ENCODE data around the gene ARL17B.
"Not testable (repeated sequence)": the region's sequence is repeated elsewhere in the genome, so short reads cannot be mapped to it uniquely, and the experiment has no call there.

ARL17B gene

DNA sequence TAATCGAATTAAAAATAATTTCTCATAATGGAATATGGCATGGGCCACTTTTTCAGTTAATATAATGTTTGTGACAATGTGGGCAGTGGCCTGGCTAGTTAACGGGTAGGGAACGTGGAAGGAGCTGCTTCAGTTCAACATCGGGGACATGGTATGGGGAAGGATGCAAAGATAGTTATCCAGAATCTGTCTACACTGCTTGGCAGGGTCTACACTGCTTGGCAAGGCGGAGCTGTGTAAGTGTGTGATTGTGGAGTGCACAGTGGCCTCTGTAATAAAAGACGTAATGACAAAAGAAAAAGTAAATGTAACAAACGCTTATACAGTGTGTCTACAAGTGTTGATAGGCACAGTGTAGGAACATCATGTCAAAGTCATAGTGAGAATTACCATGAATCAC lies 74.0 kb downstream of the ARL17B start:
- DNase-seq, result not testable (repeated sequence)

DNA sequence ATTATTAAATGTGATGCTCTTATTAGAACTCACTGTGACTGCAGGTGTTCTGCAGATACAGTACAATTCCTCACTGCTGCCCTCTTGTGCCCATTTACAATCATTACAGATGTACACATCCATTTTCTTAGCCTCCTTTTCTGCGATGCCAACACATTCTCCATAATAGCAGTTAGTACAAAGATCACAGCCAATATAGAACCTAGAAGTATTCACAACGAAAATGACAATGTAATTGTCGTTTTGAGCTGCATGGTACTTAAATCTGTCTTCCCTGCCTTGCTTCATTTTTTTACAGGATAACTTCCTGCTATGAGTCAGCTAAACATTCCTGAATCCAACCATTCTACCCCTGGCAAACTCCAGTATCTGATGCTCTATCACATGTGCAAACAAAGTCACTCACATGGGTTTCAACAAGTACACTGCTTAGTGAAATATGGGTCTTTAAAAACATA lies 74.8 kb downstream of the ARL17B start:
- not testable (repeated sequence) for DNase-seq

DNA sequence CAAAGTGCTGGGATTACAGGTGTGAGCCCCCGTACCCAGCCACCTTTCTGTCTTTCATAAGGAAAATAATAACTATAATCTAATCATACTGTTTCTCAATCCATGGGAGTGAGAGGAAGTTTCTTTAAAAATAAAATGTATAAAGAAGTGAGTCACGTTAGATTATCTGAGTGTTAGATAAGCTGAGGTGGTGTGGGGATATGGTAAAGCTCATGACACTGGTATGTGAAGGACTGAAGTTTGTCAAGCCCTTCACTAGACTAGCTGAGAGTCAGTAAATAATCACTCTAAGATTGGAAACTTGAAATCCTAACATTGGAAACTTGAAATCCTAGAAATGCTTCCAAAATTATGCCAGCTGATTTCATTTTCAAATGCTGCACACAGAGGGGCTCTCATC lies 76.1 kb downstream of the ARL17B start:
- not testable (repeated sequence) for DNase-seq

DNA sequence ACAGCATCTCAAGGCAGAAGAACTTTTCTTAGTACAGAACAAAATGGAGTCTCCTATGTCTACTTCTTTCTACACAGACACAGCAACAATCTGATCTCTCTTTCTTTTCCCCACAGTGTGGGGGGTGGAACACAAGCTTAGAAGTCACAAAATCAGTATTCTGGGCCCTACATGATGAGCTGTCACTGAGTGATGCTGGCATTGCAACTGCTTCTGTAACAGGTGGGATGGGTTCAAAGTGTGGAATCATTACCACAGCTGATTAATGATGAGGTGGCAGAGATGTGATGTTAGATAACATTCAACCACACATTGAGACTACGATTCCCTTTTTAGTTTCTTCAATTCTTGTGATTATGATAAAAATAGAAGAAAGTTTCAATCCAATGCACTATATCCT lies 77.1 kb downstream of the ARL17B start:
- DNase-seq, result not testable (repeated sequence)

DNA sequence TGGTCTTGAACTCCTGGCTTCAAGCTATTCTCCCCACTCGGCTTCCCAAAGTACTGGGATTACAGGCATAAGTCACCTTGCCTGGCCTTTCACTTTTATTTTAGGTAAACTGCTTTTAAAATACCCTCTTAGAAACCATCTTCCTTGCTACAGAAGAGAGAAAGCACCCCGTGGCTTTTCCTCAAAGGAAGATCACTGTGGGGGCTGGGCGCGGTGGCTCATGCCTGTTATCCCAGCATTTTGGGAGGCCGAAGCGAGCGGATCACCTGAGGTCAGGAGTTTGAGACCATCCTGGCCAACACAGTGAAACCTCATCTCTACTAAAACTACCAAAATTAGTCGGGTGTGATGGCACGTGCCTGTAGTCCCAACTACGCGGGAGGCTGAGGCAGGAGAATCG lies 78.9 kb downstream of the ARL17B start:
- DNase-seq, result not testable (repeated sequence)

DNA sequence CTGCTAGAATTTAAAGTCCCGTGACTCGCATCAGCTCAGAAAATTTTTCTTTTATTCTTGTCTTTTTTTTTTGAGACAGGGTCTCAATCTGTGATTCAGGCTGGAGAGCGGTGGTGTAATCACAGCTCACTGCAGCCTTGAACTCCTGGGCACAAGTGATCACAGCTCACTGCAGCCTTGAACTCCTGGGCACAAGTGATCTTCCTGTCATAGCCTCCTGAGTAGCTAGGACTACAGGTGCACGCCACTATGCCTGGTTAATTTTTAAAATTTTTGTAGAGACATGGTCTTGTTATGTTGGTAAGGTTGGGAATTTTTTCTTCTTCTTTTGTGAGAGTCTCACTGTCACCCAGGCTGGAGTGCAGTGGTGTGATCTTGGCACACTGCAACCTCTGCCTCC lies 80.2 kb downstream of the ARL17B start:
- not testable (repeated sequence) for DNase-seq

DNA sequence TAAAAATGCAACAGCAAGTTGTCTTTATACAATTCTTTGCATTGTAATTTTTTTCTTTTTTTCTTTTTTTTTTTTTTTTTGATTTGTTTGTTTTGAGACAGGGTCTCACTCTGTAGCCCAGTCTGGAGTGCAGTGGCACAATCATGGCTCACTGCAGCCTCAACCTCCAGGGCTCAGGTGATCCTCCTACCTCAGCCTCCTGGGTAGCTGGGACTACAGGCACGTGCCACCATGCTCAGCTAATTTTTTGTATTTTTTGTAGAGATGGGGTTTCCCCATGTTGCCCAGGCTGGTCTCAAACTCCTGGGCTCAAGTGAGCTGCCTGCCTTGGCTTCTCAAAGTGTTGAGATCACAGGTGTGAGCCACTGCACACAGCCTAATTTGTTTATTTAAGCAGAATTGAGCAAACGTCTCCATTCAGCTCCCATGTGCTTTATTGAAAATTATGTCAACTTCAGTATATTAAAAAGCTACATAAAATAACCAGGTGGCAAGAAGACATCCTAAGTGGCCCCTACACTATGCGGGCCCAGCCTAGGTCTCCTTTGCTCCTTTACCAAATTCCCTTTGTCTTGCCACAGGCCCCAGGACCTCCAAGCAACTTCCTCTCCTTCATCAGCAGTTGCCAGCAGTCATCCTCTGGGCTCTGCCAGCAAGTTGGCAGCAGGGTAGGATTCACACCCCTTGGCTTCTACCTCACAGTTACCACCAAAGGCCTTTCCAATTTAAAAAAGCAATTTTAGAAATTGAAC lies 84.7 kb downstream of the ARL17B start:
- not testable (repeated sequence) for DNase-seq

DNA sequence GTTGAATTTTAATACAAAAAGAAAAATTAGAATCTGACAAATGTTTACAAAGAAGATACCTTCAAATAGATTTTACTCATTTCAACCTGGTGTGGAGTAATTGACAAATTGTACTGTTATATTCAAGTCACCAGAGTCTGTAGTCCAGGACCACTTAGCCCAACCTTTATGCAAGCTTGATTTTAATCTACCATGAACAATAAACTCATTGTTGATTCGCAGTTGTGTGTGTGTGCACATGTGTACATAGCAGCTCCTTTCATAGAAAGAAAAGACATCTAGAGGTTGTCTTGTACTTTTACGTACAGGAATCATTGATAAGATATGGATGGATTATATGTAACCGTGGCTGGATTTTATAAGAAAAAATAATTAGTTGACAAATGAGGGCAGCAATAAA lies 87.3 kb downstream of the ARL17B start:
- no peak for DNase-seq

DNA sequence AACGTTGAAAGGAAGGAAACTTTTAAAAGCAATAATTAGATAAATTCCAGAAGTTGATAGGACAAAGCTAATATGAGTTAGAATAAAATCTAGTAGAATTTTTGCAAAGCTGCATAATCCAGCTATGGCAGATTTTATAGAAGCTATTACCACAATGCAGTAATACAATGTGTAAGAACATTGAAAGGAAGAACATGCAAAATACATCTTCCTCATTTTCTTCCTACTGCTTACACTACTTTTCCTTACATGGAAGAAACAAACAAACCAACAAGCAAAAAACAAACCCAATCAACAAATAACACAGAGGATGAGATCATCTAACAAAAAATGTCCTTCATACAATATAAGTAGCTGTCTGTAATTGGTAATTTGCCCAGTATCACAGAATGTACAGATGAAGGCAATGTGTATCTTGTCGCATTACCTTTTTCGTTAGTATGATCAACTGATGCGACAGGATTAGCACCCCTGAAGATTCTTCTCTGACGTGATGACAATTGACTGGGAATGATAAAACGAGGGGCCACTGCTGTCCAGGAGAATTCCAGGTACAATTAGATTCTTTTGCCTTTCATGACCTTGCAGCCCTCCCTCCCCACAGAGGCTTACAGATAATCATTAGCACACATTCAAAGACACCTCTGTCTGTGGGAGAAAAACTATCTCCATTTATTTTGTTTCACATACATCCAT lies 87.9 kb downstream of the ARL17B start:
- no peak for DNase-seq

DNA sequence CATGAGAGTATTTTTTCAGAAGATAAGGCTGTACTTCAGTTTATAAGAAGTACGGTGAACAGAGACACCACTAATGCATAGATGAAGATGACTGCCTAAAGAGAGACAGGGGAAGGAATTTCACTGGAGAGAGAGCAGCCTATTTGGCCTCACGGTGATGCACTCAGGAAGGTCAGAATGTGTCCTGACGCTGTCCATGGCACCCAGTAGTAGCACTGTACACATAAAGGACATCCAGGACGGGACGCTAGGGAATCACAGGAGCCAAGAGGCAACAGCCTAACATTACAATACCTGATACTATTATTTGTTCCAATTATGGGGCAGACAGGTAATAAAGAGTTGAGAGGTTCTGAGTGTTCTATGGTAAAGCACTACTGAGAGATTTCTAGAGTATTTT lies 91.5 kb downstream of the ARL17B start:
- no peak for DNase-seq

DNA sequence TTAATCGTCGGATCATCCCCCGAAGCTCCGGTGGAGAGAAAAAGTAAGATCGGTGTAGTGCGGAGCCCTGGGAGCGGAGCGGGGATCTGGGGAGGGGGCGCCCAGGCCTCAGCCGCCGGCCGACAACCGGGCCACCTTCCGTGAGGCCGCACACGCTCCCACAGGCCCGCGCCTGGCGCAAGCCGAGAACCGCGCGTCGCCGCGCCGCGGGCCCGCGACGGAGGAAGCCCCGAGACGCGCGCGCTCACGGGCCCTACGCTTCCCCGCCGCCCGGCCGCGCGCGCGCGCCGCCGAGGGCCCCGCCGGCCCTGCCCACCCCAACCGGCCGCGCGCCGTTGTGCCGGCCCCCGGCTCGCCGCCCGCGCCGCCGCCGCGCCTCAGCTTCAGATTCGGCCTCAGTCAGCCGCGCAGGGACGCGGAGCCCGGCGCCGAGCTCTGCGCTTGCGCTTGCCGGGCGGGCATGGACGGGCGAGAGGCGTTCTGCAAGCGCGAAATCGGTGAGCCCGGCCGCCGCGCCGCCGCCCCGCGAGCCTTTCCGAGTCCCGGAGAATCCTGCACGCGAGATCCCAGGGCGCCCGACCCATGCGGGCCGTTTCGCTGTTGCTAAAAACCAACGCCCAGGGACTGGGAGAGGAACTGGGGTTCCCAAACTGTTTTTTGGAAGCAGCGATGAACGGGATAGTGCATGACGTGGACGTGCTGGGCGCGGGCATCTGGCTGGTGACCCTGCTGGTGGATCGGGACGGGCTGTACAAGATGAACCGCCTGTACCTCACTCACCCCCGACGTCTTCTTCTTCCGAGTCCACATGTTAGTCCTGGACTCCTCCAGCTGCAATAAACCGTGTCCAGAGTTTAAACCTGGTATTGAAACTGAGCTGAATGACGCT lies 94.7 kb downstream of the ARL17B start:
- no peak for DNase-seq

DNA sequence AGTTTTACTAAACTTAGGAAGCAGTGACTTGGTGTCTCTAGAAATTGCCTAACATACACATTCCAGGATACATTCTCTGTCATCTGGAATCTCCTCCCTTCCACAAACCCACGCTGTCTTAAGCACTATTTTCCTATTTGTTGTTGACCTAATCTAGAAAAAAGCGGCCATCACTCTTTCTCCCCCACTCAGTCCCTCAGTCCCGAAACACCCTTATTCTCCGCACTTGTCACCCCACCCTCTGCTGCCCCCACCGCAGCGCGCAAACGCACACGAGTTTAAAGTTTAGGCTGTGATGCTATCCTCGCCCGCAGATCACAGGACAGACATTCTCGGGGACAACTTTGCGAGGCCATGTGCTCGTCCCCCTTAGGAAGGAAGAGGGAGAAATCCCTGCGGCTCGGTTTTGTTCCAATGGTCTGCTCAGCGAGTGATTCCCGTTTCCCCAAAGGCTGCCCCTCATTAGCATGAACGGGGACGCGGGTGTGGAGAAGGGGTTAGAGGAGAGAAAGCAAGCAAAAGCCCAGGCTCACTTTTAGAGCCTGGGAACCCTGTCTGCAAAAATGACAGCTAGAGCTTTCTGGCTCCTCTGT lies 95.4 kb downstream of the ARL17B start:
- not testable (repeated sequence) for DNase-seq

DNA sequence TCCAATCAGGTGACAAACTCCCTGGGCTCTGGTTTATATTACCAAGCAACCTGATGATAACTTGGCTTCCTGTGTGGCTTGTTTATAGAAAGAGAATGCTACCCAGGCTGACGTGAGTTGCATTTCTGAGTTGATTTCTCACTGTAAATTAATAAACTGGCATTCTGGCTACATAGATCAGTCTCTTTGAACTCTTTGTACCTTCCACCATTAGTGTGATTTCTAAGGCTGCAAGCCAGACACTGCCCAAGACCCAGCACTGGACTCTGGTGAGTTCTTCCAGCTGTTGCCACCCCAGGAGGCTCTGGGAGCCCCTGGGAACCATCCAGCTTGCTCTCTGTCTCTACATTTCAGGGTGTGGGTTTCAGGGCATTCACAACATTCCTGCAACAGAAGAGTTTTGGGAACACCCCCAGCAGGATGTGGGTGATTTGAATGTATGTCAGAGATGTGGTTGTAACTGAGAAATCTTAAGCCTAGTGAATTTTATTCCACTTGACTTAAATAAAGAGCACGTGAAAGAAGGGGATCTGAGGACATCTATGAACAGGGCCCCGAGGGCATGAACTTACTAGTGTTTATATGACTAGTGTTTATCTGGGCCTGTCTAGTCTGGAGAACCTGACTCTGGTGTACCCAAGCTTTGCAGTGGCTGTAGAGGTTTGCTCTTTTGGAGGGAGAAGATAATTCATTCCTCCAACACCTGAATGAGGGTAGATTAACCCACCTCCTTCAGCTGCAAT lies 96.9 kb downstream of the ARL17B start:
- no peak for DNase-seq

DNA sequence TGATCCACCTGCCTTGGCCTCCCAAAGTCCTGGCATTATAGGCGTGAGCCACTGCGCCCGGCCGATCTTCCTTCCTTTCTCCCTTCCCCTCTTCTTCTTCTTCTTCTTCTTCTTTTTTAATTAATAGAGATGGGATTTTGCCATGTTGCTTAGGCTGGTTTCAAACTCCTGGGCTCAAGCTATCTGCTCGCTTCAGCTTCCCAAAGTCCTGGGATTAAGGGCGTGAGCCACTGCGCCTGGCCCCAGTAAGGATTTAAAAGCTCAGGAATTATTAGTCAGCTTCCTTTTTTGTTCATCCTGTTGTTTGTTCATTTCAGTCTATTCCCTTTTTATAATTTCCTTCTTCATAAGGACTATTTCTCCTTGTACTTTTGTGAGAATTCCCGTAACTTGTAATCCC lies 99.3 kb downstream of the ARL17B start:
- no peak for DNase-seq

DNA sequence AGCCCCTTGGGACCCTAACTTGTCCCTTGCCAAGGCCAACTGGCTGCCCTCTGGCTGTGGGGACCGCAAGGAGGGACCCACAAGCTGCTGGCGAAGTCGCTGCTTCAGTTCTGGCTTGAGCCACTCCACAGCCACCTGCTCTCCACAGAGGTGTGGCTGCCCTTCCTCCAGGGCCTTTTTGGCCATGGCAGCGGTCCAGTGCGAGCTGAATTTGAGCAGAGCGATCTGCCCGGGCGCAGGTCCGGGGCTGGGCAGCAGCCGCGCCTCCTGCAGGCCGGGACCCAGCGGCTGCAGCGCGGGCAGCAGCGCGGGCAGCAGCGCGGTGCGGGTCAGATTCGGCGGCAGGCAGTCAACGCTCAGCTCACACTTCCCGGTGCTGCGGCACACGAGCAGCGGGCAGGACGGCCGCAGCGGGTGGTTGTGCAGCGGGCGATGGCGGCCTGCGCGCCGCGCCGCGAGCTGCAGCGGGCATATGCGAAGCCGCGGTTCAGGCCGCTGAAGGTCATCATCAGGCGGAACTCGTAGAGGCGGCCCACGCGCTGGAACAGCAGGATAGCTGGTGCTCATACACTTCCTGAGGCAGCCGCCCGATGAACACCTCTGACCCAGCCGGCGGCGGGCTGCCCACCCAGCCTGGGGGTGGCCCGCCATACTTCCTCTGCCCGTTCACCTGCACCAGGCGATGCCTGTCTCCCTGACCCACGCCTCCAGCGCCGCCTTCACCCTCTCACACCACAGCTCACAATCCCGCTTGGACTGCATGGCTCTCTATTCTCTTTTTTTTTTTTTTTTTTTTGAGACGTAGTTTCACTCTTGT lies 101.5 kb downstream of the ARL17B start:
- DNase-seq, result not testable (repeated sequence)

DNA sequence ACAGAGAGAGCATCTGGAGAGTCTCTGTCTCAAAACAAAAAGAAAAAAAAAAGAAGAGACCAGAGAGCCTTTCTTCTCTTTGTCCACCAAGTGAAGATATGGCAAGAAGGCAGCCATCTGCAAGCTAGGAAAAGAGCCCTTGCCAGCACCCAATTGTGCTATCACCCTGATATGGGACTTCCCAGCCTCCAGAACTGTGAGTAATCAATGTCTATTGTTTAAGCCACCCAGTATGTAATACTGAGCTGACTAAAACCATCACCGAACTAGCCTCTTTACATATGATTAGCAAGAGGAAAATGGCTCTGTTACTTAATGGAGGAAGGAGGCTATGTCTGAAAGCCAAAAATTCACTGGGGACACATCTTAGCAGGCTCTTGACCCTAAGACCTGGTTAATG lies 105.2 kb downstream of the ARL17B start:
- not testable (repeated sequence) for DNase-seq

DNA sequence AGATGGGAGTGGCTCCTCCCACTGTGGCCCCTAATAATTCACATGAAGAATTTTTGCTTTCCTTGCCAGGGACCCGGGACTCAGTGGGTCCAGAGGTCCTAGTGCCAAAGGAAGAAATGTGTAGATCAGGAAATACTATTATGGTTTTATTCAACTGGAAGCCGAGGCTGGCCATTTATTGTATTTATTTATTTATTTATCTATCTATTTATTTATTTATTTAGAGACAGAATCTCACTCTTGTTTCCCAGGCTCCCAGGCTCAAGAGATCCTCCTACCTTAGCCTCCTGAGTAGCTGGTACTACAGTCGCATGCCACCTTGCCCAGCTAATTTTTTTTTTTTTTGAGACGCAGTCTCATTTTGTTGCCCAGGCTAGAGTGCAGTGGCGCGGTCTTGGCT lies 107.4 kb downstream of the ARL17B start:
- DNase-seq, result not testable (repeated sequence)

DNA sequence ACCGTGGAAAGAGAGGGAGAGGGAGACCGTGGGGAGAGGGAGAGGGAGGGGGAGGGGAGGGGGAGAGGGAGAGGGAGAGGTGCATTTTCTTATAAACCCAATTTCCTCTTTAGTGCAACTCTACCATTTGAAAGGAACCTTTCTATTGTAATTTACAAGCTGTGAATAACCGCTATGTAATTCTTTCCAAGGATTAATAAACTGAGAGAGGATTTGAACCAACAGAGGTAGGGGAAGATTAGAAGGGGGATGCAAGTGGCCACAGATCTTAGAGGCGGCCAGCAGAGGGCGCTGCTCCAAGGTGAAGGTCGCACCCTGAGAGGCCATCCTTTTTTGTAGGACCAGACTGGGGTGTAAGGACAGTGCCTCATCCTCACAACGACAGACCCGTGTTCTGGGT lies 107.8 kb downstream of the ARL17B start:
- DNase-seq, result not testable (repeated sequence)

DNA sequence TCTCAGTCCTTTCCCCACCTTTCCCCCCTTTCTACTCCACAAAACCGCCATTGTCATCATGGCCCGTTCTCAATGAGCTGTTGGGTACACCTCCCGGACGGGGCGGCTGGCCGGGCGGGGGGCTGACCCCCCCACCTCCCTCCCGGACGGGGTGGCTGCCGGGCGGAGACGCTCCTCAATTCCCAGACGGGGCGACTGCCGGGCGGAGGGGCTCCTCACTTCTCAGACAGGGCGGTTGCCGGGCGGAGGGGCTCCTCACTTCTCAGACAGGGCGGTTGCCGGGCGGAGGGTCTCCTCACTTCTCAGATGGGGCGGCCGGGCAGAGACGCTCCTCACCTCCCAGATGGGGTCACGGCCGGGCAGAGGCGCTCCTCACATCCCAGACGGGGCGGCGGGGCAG lies 108.8 kb downstream of the ARL17B start:
- not testable (repeated sequence) for DNase-seq

DNA sequence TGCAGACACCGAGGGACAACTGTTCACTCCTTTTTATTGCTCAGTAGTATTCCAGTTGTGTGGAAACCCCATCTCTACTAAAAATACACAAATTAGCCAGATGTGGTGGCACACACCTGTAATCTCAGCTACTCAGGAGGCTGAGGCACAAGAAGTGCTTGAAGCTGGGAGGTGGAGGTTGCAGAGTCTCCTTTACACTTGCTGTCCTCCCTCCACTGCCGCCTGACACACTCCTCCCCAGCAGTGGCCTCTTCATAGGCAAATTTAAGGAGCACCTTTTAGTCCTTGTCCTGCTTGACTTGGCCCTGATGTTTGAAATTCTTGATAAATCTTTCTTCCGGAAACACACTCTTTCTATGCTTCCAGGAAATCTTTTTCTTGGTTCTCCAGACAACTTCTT lies 112.4 kb downstream of the ARL17B start:
- DNase-seq, result not testable (repeated sequence)
